CD4-positive, alpha-beta T cell (primary cell): ENCODE data around the gene FBXO7. TPM values are rescaled to one million over a fixed set of nuclear protein-coding genes. Genes with fewer than 3 reads are reported as not detected.

Source experiments
- ATAC-seq: fragments of 200-7000 bp; cut with Tn5 transposase; one replicate; pipeline ENCODE4 v1.10.0; 2022; ENCODE audit warnings: mild to moderate bottlenecking; ENCODE audit not compliant: poor library complexity
- CTCF ChIA-PET: fragments of 350-600 bp; sonication (Branson Sonifier 250); formaldehyde crosslinking; loops from one replicate; lab custom pipeline; 2021; ENCODE audit warnings: antibody characterized with exemption, inconsistent platforms; lab: Charles Lee
- POLR2A ChIA-PET: fragments of 350-600 bp; sonication (Branson Sonifier 250); formaldehyde crosslinking; loops from one replicate; lab custom pipeline; 2021; ENCODE audit warnings: antibody characterized with exemption, inconsistent platforms; lab: Charles Lee
- DNase-seq, 14 experiments: peaks; one replicate each; pipeline ENCODE4 v3.0.0-alpha.2; 2013 to 2020; ENCODE audit warnings: mixed read lengths in 2 of 14
- H3K27ac ChIP-seq, 2 donors: one replicate each; pipeline versions ENCODE4 v1.5.1 to v1.7.0; 2013; ENCODE audit warnings: low read length in 2 of 2, low read depth in 1 of 2, mild to moderate bottlenecking in 1 of 2
- H3K27me3 ChIP-seq, 2 experiments: 1 replicate in 1 of 2; 2 replicates in 1 of 2; pipeline versions ENCODE4 v1.6.1 to v1.7.0; 2013; ENCODE audit warnings: low read length in 2 of 2, control low read depth in 1 of 2, mild to moderate bottlenecking in 1 of 2, moderate library complexity in 1 of 2; ENCODE audit not compliant: insufficient read depth in 2 of 2, control insufficient read depth in 1 of 2
- H3K36me3 ChIP-seq: one replicate; pipeline ENCODE4 v1.6.1; 2013; ENCODE audit warnings: low read length, control low read depth; ENCODE audit not compliant: insufficient read depth
- H3K4me1 ChIP-seq: one replicate; pipeline ENCODE4 v1.6.1; 2013; ENCODE audit warnings: low read length, control low read depth; ENCODE audit not compliant: insufficient read depth
- H3K4me3 ChIP-seq: one replicate; pipeline ENCODE4 v1.5.1; 2013; ENCODE audit warnings: mild to moderate bottlenecking, low read length, moderate library complexity
- H3K9me3 ChIP-seq, 2 experiments: 1 replicate in 1 of 2; 2 replicates in 1 of 2; pipeline versions ENCODE4 v1.6.1 to v1.7.0; 2013; ENCODE audit warnings: low read length in 2 of 2, mild to moderate bottlenecking in 2 of 2, control low read depth in 1 of 2, moderate library complexity in 1 of 2; ENCODE audit not compliant: control insufficient read depth in 1 of 2, insufficient read depth in 1 of 2
- H3K27ac Mint-ChIP-seq: one replicate; pipeline ENCODE4 v1.8.0; 2020; ENCODE audit warnings: mixed read lengths
- H3K27me3 Mint-ChIP-seq: one replicate; pipeline ENCODE4 v1.8.0; 2021; ENCODE audit warnings: mixed read lengths
- H3K36me3 Mint-ChIP-seq: one replicate; pipeline ENCODE4 v1.8.0; 2021; ENCODE audit warnings: low read depth, mixed read lengths
- H3K4me1 Mint-ChIP-seq: one replicate; pipeline ENCODE4 v1.8.0; 2021; ENCODE audit warnings: low read depth, mixed read lengths
- H3K4me3 Mint-ChIP-seq: one replicate; pipeline ENCODE4 v1.8.0; 2020; ENCODE audit warnings: mild to moderate bottlenecking, mixed read lengths
- H3K9me3 Mint-ChIP-seq: one replicate; pipeline ENCODE4 v1.8.0; 2020; ENCODE audit warnings: mixed read lengths
- CTCF ChIP-seq: fragments of 200-600 bp; IDR thresholded peaks from one replicate; pipeline ENCODE4 v1.8.0; 2022; ENCODE audit warnings: antibody characterized with exemption, mild to moderate bottlenecking
- intact Hi-C, 2 experiments: fragments of 100-400 bp; cut with DNase I in 1 of 2; cut with micrococcal nuclease in 1 of 2; formaldehyde crosslinking; loops; one replicate each; pipeline versions ENCODE4 v1.15.1 to v1.9.0; 2023 to 2025; cut with DNase I, micrococcal nuclease
- total RNA-seq, 174 experiments: library from RNA in 2 of 174; stranded (reverse) in 2 of 174; gene quantifications; one replicate each; pipeline ENCODE4 v1.2.3 and lab custom pipeline; 2021 to 2026

FBXO7 gene
- total RNA-seq, 2 experiments from 2014 or later: 161 to 169 TPM

- Histone ChIP-seq H3K27ac (no peak overlapping the region), H3K4me1 (no peaks in the 10 kb centered on the region), H3K4me3 (no peak overlapping the region), H3K36me3 (no peaks in the 10 kb centered on the region), H3K27me3 (no peaks in the 10 kb centered on the region), H3K9me3 (peaks cover 0 to 8% of the 10 kb centered on the region in 2 experiments)
- DNase-seq (no peak), ATAC-seq (no peak)
- no peaks in the 10 kb centered on the region for H3K36me3 Mint-ChIP-seq
- ChIA-PET CTCF (no interaction called here), POLR2A (no interaction called here)
- H3K9me3 Mint-ChIP-seq: peaks cover 2% of the 10 kb centered on the region
- H3K27ac Mint-ChIP-seq: no peak overlapping the region
- intact Hi-C loops: no loop called here
- no peak overlapping the region for H3K4me3 Mint-ChIP-seq
- H3K27me3 Mint-ChIP-seq: no peaks in the 10 kb centered on the region
- no peaks in the 10 kb centered on the region for H3K4me1 Mint-ChIP-seq
- TF ChIP-seq CTCF: no peak
These were observed 40.5 kb downstream of the FBXO7 start for GRCh38 chr22:32515084-32515483.

- Histone ChIP-seq H3K27ac (no peak overlapping the region), H3K4me1 (no peaks in the 10 kb centered on the region), H3K36me3 (no peaks in the 10 kb centered on the region), H3K27me3 (no peaks in the 10 kb centered on the region), H3K4me3 (no peak overlapping the region), H3K9me3 (peaks cover 0 to 8% of the 10 kb centered on the region in 2 experiments)
- CTCF ChIA-PET: interaction anchor here (1.3 kb wide), 1 partner anchor 11 kb away, joined by 3 read pairs; no protein-coding TSS in a partner anchor
- no peak for DNase-seq
- no peaks in the 10 kb centered on the region for H3K36me3 Mint-ChIP-seq
- no peak overlapping the region for H3K4me3 Mint-ChIP-seq
- H3K4me1 Mint-ChIP-seq: no peaks in the 10 kb centered on the region
- H3K9me3 Mint-ChIP-seq: peaks cover 2% of the 10 kb centered on the region
- TF ChIP-seq CTCF: no peak
- intact Hi-C loops: no loop called here
- ATAC-seq: no peak
- H3K27me3 Mint-ChIP-seq: no peaks in the 10 kb centered on the region
- H3K27ac Mint-ChIP-seq: no peak overlapping the region
- POLR2A ChIA-PET: no interaction called here
These were observed 42.9 kb downstream of the FBXO7 start for GRCh38 chr22:32517488-32517887.

GRCh38 chr22:32517921-32518320 is 43.3 kb downstream of the FBXO7 start:
- Histone ChIP-seq H3K27ac (no peak overlapping the region), H3K36me3 (no peaks in the 10 kb centered on the region), H3K9me3 (peaks cover 0 to 8% of the 10 kb centered on the region in 2 experiments), H3K27me3 (no peaks in the 10 kb centered on the region), H3K4me3 (no peak overlapping the region), H3K4me1 (no peaks in the 10 kb centered on the region)
- POLR2A ChIA-PET: no interaction called here
- CTCF ChIA-PET: interaction anchor here (1.3 kb wide), 1 partner anchor 11 kb away, joined by 3 read pairs; no protein-coding TSS in a partner anchor
- DNase-seq: no peak
- H3K4me1 Mint-ChIP-seq: no peaks in the 10 kb centered on the region
- H3K27me3 Mint-ChIP-seq: no peaks in the 10 kb centered on the region
- ATAC-seq: no peak
- TF ChIP-seq CTCF: no peak
- H3K4me3 Mint-ChIP-seq: no peak overlapping the region
- H3K9me3 Mint-ChIP-seq: peaks cover 2% of the 10 kb centered on the region
- no peak overlapping the region for H3K27ac Mint-ChIP-seq
- intact Hi-C loops: no loop called here
- H3K36me3 Mint-ChIP-seq: no peaks in the 10 kb centered on the region
